HepG2 (cell line): ENCODE results near the gene EOGT. TPM values are rescaled to one million over a fixed set of nuclear protein-coding genes. Genes with fewer than 3 reads are reported as not detected.

ENCODE experiments used
- ATAC-seq: fragments of 200-7000 bp; cut with Tn5 transposase; 3 replicates; pipeline ENCODE4 v1.9.1; 2020; ENCODE audit warnings: mild to moderate bottlenecking, moderate library complexity
- BruUV-seq: library from RNA; stranded (reverse); fragments of 400-500 nt; replicated peaks from 2 replicates; lab custom pipeline; 2021; lab: Mats Ljungman, UMichigan
- CTCF ChIA-PET: fragments of 300-600 bp; formaldehyde crosslinking; extraction: SDS; loops from one replicate; lab custom pipeline; 2021; ENCODE audit warnings: low total read pairs, inconsistent platforms, low intra/inter-chr PET ratio; lab: Yijun Ruan, JAX
- POLR2A ChIA-PET: fragments of 350-600 bp; sonication (Branson Sonifier 250); formaldehyde crosslinking; loops from one replicate; lab custom pipeline; 2020; ENCODE audit warnings: antibody characterized with exemption, inconsistent platforms; lab: Yijun Ruan, JAX
- DNase-seq: peaks from one replicate; pipeline ENCODE4 v3.0.0-alpha.2; 2015; ENCODE audit warnings: low spot score
- FAIRE-seq: peaks from 3 replicates; lab custom pipeline; 2011; peaks lifted over from hg19 to GRCh38; lab: Jason Lieb, UNC
- H2AFZ ChIP-seq: one replicate; pipeline ENCODE4 v1.6.1; 2011; ENCODE audit warnings: low read length, inconsistent platforms
- H3K27ac ChIP-seq: fragments of 300-600 bp; 3 replicates; pipeline ENCODE4 v1.8.0; 2011; ENCODE audit warnings: mixed run types, mild to moderate bottlenecking, mixed read lengths, low read length, inconsistent platforms; ENCODE audit not compliant: insufficient read depth; ENCODE audit errors: extremely low read length
- H3K27me3 ChIP-seq, 2 experiments: fragments of 200-600 bp in 1 of 2; 2 replicates in 1 of 2; 3 replicates in 1 of 2; pipeline versions ENCODE4 v1.6.0 to v1.8.0; 2011; ENCODE audit warnings: low read length in 2 of 2, mild to moderate bottlenecking in 2 of 2, moderate library complexity in 2 of 2, inconsistent platforms in 1 of 2; ENCODE audit not compliant: insufficient read depth in 2 of 2, control insufficient read depth in 1 of 2
- H3K36me3 ChIP-seq, 2 experiments: fragments of 200-600 bp in 1 of 2; replicated peaks in 1 of 2; 2 replicates in 1 of 2; 3 replicates in 1 of 2; pipeline versions ENCODE4 v1.5.1 to v1.8.0; 2011; ENCODE audit warnings: low read length in 2 of 2, inconsistent platforms in 1 of 2; ENCODE audit not compliant: insufficient read depth in 2 of 2, control insufficient read depth in 1 of 2
- H3K4me1 ChIP-seq: 2 replicates; pipeline ENCODE4 v1.5.1; 2012; ENCODE audit warnings: low read length, inconsistent platforms; ENCODE audit not compliant: insufficient read depth
- H3K4me2 ChIP-seq: 2 replicates; pipeline ENCODE4 v1.6.0; 2011; ENCODE audit warnings: low read depth, low read length, inconsistent platforms
- H3K4me3 ChIP-seq, 3 experiments: fragments of 200-600 bp in 1 of 3; sonication (generic), shearing (Covaris generic) in 1 of 3; replicated peaks in 1 of 3; 2 replicates each; pipeline ENCODE4 v1.5.1; 2011 to 2016; ENCODE audit warnings: low read length in 3 of 3, inconsistent platforms in 2 of 3, low read depth in 2 of 3, mild to moderate bottlenecking in 2 of 3, control low read depth in 1 of 3, mixed read lengths in 1 of 3; ENCODE audit not compliant: insufficient read depth in 1 of 3
- H3K79me2 ChIP-seq: one replicate; pipeline ENCODE4 v1.6.1; 2011; ENCODE audit warnings: low read length, inconsistent platforms; ENCODE audit not compliant: insufficient read depth
- H3K9ac ChIP-seq: 2 replicates; pipeline ENCODE4 v1.6.0; 2011; ENCODE audit warnings: mild to moderate bottlenecking, low read depth, low read length, inconsistent platforms; ENCODE audit not compliant: insufficient read depth
- H3K9me3 ChIP-seq: 2 replicates; pipeline ENCODE4 v1.5.1; 2012; ENCODE audit warnings: mild to moderate bottlenecking, low read length
- H4K20me1 ChIP-seq: 2 replicates; pipeline ENCODE4 v1.6.0; 2011; ENCODE audit warnings: inconsistent platforms, mild to moderate bottlenecking, low read length, moderate library complexity; ENCODE audit not compliant: insufficient read depth
- ARID3A ChIP-seq: IDR thresholded peaks from 2 replicates; pipeline ENCODE4 v1.6.1; 2012; ENCODE audit warnings: low read depth, low read length, improper control_type of control experiment
- ARNT ChIP-seq: fragments of 450-650 bp; IDR thresholded peaks from 2 replicates; pipeline ENCODE4 v1.6.1; 2017
- ATF4 ChIP-seq, 2 experiments: fragments of 450-650 bp in 1 of 2; sonication (generic) in 1 of 2; formaldehyde crosslinking; IDR thresholded peaks; 2 replicates each; pipeline versions ENCODE4 v1.5.0 to v1.8.0; 2020 to 2022; ENCODE audit warnings: mild to moderate bottlenecking in 1 of 2, missing genetic modification reagents in 1 of 2
- ATF5 ChIP-seq: sonication (generic); formaldehyde crosslinking; IDR thresholded peaks from 2 replicates; pipeline ENCODE4 v1.4.0; 2020; ENCODE audit warnings: mild to moderate bottlenecking, low read depth, missing genetic modification reagents
- CBFB ChIP-seq: sonication (generic); formaldehyde crosslinking; IDR thresholded peaks from 2 replicates; pipeline ENCODE4 v1.4.0; 2020; ENCODE audit warnings: missing genetic modification reagents
- DMAP1 ChIP-seq: IDR thresholded peaks from 2 replicates; pipeline ENCODE4 v1.6.1; 2016
- FUBP1 ChIP-seq: sonication (generic); formaldehyde crosslinking; IDR thresholded peaks from 2 replicates; pipeline ENCODE4 v1.5.1; 2020; ENCODE audit warnings: missing genetic modification reagents, mild to moderate bottlenecking, borderline replicate concordance
- HOXA9 ChIP-seq: sonication (generic); formaldehyde crosslinking; IDR thresholded peaks from 2 replicates; pipeline ENCODE4 v1.8.1; 2022; ENCODE audit warnings: missing genetic modification reagents, mild to moderate bottlenecking, moderate library complexity, borderline replicate concordance
- KDM6A ChIP-seq: IDR thresholded peaks from 2 replicates; pipeline ENCODE4 v1.6.1; 2016; ENCODE audit warnings: low read depth
- MAF1 ChIP-seq: sonication (generic); formaldehyde crosslinking; IDR thresholded peaks from 2 replicates; pipeline ENCODE4 v1.5.0; 2020; ENCODE audit warnings: missing genetic modification reagents, borderline replicate concordance
- TCF7L2 ChIP-seq: IDR thresholded peaks from 2 replicates; pipeline ENCODE4 v1.6.1; 2011; ENCODE audit warnings: mild to moderate bottlenecking, low read depth, low read length, moderate library complexity
- ZFP37 ChIP-seq: sonication (generic); formaldehyde crosslinking; IDR thresholded peaks from 2 replicates; pipeline ENCODE4 v1.4.0; 2020; ENCODE audit warnings: missing genetic modification reagents, borderline replicate concordance
- WGBS: methylation state at CpG from one replicate; pipeline ENCODE4 v1.1.6; 2017; ENCODE audit warnings: low lambda C conversion rate; 5-methylcytosine and 5-hydroxymethylcytosine counted together
- in situ Hi-C: cut with HindIII; loops from 2 replicates; pipeline ENCODE4 v1.10.0; 2017; ENCODE audit warnings: low pct_unique_long_range_greater_than_20kb; ENCODE audit not compliant: extremely low pct_ligation_motif_present
- intact Hi-C: fragments of 100-400 bp; cut with micrococcal nuclease; formaldehyde crosslinking; loops from one replicate; pipeline ENCODE4 v1.10.0; 2022; ENCODE audit not compliant: unreplicated experiment
- polyA plus RNA-seq, 8 experiments: library from polyadenylated mRNA; depleted of rRNA in 3 of 8; stranded (reverse) in 7 of 8; unstranded in 1 of 8; fragments of >200 nt; fragmentation: Illumina TruSeq in 4 of 8; extraction: Trizol in 4 of 8; gene quantifications; 2 replicates each; pipeline versions ENCODE4 v1.2.1 to v1.2.3, GENCODE V29; 2011 to 2016; ENCODE audit warnings: low read depth in 4 of 8, missing spikeins in 1 of 8, mixed read lengths in 1 of 8; ENCODE audit not compliant: insufficient read depth in 1 of 8
- total RNA-seq, 5 experiments: library from RNA; depleted of rRNA; stranded (reverse); fragments of >200 nt; fragmentation: Illumina TruSeq; extraction: Trizol; gene quantifications; 2 replicates each; pipeline ENCODE4 v1.2.3, GENCODE V29; 2016; ENCODE audit warnings: low read depth in 1 of 5

The EOGT gene
- total and polyA plus RNA-seq, 2 of the 13 experiments (the other 11 are each of a cell fraction or from before 2014, with no cell fraction given): 4.5 to 18.6 TPM

- Histone ChIP-seq H3K4me3 (no peak overlapping the region), H3K4me1 (peaks cover 9% of the 10 kb centered on the region), H3K27me3 (peaks cover 0 to 12% of the 10 kb centered on the region in 2 experiments; a peak in 1 of 5 replicates)
- no peak for DNase-seq
- intact Hi-C loops: no loop called here
- 6% methylated on average over 3 of the region's 3 CpGs for WGBS
- TF ChIP-seq CBFB (no peak), KDM6A (CRISPR knock-in tag) (no peak)
- TF ChIP-seq, all 625 proteins: peak for 0
- no peaks in the 10 kb centered on the region for H3K36me3 ChIP-seq
- POLR2A ChIA-PET: no interaction called here
- CTCF ChIA-PET: no interaction called here
- in situ Hi-C loops: no loop called here
- no peak overlapping the region for H3K4me2 ChIP-seq
- FAIRE-seq: no peak
- H2AFZ ChIP-seq: no peak overlapping the region
- no peaks in the 10 kb centered on the region for H4K20me1 ChIP-seq
- no peak overlapping the region for H3K9ac ChIP-seq
- H3K27ac ChIP-seq: no peak overlapping the region
- no peaks in the 10 kb centered on the region for H3K9me3 ChIP-seq
- ATAC-seq: no peak
- H3K79me2 ChIP-seq: no peaks in the 10 kb centered on the region
- BruUV-seq: no TSS peak
These were observed 54.6 kb downstream of the EOGT start for GRCh38 chr3:68958932-68959331.

- no peak overlapping the region for H3K27ac ChIP-seq
- no peak overlapping the region for H3K4me2 ChIP-seq
- no peak overlapping the region for H3K4me3 ChIP-seq
- CTCF ChIA-PET: no interaction called here
- DNase-seq (no peak), ATAC-seq (no peak), FAIRE-seq (no peak)
- no peaks in the 10 kb centered on the region for H4K20me1 ChIP-seq
- no peak overlapping the region for H3K9ac ChIP-seq
- BruUV-seq: no TSS peak
- intact Hi-C loops (no loop called here), in situ Hi-C loops (no loop called here)
- H3K36me3 ChIP-seq: no peaks in the 10 kb centered on the region
- no peak overlapping the region for H2AFZ ChIP-seq
- 3% methylated on average over 3 of the region's 3 CpGs for WGBS
- peaks cover 15% of the 10 kb centered on the region for H3K4me1 ChIP-seq
- H3K9me3 ChIP-seq: no peaks in the 10 kb centered on the region
- no peaks in the 10 kb centered on the region for H3K79me2 ChIP-seq
- POLR2A ChIA-PET: no interaction called here
- H3K27me3 ChIP-seq: peaks cover 0 to 16% of the 10 kb centered on the region in 2 experiments; a peak in 1 of 5 replicates
- TF ChIP-seq ATF5 (CRISPR knock-in tag) (no peak), HOXA9 (CRISPR knock-in tag) (no peak), ATF4 (CRISPR knock-in tag; IDR thresholded peaks at IDR 0.05) (no peak), ZFP37 (CRISPR knock-in tag) (no peak), DMAP1 (CRISPR knock-in tag) (no peak), FUBP1 (no peak), ARNT (no peak), ARID3A (no peak), MAF1 (CRISPR knock-in tag) (no peak), TCF7L2 (no peak)
These were observed 55.6 kb downstream of the EOGT start for GRCh38 chr3:68957895-68958294.
